ENCODE measurements around the gene SH3BGRL3.

- TF ChIP-seq POLR2A (IDR thresholded peaks at IDR 0.05; ENCODE audit: low read length) (no peak), PBX3 (IDR thresholded peaks at IDR 0.05) (no peak), CHD2 (IDR thresholded peaks at IDR 0.05; ENCODE audit: low read length, partially characterized antibody) (no peak), BHLHE40 (IDR thresholded peaks at IDR 0.05; ENCODE audit: low read depth, low read length) (no peak), JUNB (IDR thresholded peaks at IDR 0.05) (no peak), EP300 (IDR thresholded peaks at IDR 0.05) (no peak)
- TF ChIP-seq, protein P1, sequence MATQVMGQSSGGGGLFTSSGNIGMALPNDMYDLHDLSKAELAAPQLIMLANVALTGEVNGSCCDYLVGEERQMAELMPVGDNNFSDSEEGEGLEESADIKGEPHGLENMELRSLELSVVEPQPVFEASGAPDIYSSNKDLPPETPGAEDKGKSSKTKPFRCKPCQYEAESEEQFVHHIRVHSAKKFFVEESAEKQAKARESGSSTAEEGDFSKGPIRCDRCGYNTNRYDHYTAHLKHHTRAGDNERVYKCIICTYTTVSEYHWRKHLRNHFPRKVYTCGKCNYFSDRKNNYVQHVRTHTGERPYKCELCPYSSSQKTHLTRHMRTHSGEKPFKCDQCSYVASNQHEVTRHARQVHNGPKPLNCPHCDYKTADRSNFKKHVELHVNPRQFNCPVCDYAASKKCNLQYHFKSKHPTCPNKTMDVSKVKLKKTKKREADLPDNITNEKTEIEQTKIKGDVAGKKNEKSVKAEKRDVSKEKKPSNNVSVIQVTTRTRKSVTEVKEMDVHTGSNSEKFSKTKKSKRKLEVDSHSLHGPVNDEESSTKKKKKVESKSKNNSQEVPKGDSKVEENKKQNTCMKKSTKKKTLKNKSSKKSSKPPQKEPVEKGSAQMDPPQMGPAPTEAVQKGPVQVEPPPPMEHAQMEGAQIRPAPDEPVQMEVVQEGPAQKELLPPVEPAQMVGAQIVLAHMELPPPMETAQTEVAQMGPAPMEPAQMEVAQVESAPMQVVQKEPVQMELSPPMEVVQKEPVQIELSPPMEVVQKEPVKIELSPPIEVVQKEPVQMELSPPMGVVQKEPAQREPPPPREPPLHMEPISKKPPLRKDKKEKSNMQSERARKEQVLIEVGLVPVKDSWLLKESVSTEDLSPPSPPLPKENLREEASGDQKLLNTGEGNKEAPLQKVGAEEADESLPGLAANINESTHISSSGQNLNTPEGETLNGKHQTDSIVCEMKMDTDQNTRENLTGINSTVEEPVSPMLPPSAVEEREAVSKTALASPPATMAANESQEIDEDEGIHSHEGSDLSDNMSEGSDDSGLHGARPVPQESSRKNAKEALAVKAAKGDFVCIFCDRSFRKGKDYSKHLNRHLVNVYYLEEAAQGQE (IDR thresholded peaks at IDR 0.05): no peak
- TF ChIP-seq, protein P2, sequence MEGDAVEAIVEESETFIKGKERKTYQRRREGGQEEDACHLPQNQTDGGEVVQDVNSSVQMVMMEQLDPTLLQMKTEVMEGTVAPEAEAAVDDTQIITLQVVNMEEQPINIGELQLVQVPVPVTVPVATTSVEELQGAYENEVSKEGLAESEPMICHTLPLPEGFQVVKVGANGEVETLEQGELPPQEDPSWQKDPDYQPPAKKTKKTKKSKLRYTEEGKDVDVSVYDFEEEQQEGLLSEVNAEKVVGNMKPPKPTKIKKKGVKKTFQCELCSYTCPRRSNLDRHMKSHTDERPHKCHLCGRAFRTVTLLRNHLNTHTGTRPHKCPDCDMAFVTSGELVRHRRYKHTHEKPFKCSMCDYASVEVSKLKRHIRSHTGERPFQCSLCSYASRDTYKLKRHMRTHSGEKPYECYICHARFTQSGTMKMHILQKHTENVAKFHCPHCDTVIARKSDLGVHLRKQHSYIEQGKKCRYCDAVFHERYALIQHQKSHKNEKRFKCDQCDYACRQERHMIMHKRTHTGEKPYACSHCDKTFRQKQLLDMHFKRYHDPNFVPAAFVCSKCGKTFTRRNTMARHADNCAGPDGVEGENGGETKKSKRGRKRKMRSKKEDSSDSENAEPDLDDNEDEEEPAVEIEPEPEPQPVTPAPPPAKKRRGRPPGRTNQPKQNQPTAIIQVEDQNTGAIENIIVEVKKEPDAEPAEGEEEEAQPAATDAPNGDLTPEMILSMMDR (IDR thresholded peaks at IDR 0.05): no peak
- TF ChIP-seq, protein P3, sequence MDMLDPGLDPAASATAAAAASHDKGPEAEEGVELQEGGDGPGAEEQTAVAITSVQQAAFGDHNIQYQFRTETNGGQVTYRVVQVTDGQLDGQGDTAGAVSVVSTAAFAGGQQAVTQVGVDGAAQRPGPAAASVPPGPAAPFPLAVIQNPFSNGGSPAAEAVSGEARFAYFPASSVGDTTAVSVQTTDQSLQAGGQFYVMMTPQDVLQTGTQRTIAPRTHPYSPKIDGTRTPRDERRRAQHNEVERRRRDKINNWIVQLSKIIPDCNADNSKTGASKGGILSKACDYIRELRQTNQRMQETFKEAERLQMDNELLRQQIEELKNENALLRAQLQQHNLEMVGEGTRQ (IDR thresholded peaks at IDR 0.05): no peak
These were observed 27.2 kb upstream of the SH3BGRL3 start for GRCh38 chr1:26252718-26253117.

All from A549 (cell line).